Measurements from ENCODE around the gene ZBTB40. TPM values are rescaled to one million over a fixed set of nuclear protein-coding genes. Genes with fewer than 3 reads are reported as not detected.

Gene ZBTB40
- total RNA-seq, 1 experiment from 2014 or later: 16.3 TPM

DNA sequence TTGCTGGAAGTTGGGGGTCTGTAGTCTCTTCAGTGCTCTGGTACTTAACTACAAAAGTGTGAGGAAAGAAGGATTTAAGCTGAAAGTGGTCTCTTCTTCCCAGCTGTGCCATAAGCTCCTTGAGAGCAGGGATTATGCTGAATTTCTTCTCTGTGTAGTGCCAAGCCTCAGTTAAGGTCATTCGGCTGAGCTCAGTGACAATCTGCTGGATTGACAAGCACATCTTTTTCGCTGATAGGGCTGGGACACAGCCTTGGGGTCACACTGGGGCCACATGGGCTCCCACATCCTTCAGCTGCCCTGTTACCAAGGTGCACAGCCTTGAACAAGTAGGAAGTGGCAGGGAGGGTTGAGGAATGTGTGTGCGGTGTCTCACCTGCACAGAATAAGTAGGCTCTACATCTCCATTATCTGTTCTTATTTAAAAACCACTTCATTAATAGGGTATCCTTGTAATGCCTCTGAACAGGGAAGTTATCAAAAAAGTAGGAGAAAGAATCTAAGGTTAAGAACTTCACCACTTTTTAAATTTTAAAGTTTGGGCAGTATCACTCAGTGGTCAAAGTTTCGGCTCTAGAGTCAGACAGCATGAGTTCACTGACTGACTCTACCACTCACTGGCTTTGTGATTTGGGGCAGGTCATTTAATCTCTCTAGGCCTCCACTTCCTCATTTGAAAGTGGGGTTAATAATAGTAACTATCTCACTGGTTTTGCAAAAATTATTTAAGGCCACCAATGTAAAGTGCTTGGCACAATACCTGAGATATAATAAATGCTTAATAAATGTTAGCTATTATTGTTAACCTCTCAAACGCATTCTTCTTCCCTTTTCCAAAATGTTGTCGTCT lies 10.3 kb downstream of the ZBTB40 start:
- no peak overlapping the region for H3T11ph ChIP-seq (ENCODE audit: low read length)
- Mint-ChIP-seq H3K36me3 (ENCODE audit: insufficient read depth in 1 of 3, low read depth in 3 of 3) (no peaks in the 10 kb centered on the region), H3K4me3 (no peak overlapping the region), H3K9me3 (no peaks in the 10 kb centered on the region), H3K4me1 (peaks cover 18 to 21% of the 10 kb centered on the region in 2 experiments), H3K27me3 (ENCODE audit: low read depth) (no peaks in the 10 kb centered on the region), H3K27ac (peak overlapping the region in 1 of 3 experiments; percentile 8; a peak in 2 of 7 replicates)
- DNase-seq: no peak
- H3K9me3 ChIP-seq (ENCODE audit: control insufficient read depth, low read depth, low read length): no peaks in the 10 kb centered on the region
- WGBS (ENCODE audit: extremely low coverage, insufficient read length, low lambda C conversion rate): no CpG with 5 or more reads among the region's 6 CpGs
- H4K8ac ChIP-seq (replicated peaks; ENCODE audit: insufficient read length, low read depth, low read length): no peak overlapping the region
- H4K5ac ChIP-seq (ENCODE audit: insufficient read length, low read depth, low read length): no peak overlapping the region
- no peak overlapping the region for H3K56ac ChIP-seq (ENCODE audit: insufficient read length, low read depth, low read length)
- H3K23me2 ChIP-seq (ENCODE audit: insufficient read length, low read depth, low read length, poor library complexity, severe bottlenecking): no peaks in the 10 kb centered on the region
- no peak overlapping the region for H4K91ac ChIP-seq (ENCODE audit: insufficient read length, low read depth, low read length)
- H3K4ac ChIP-seq (ENCODE audit: low read depth, low read length): no peak overlapping the region
- H3K79me2 ChIP-seq (ENCODE audit: insufficient read depth, low read length): no peaks in the 10 kb centered on the region; the same call in 1 of the 2 replicates
- H2BK15ac ChIP-seq (ENCODE audit: low read depth, low read length): no peak overlapping the region
- no peaks in the 10 kb centered on the region for H3K79me1 ChIP-seq (ENCODE audit: insufficient read depth, low read depth, low read length, poor library complexity, severe bottlenecking)
- H3K14ac ChIP-seq (ENCODE audit: insufficient read depth, low read length): no peak overlapping the region
- H3K23ac ChIP-seq (ENCODE audit: insufficient read length, low read depth, low read length): no peak overlapping the region
- H3K27ac ChIP-seq (ENCODE audit: insufficient read length, low read depth, low read length): no peak overlapping the region
- H3K4me1 ChIP-seq (ENCODE audit: insufficient read depth, low read length): no peaks in the 10 kb centered on the region
- no peaks in the 10 kb centered on the region for H4K20me1 ChIP-seq (ENCODE audit: control insufficient read depth, insufficient read depth, insufficient read length)
- H2BK120ac ChIP-seq (ENCODE audit: low read depth, low read length, poor library complexity, severe bottlenecking): no peak overlapping the region
- H2BK12ac ChIP-seq (ENCODE audit: insufficient read length, low read depth, low read length): no peak overlapping the region
- TF ChIP-seq, protein P1, sequence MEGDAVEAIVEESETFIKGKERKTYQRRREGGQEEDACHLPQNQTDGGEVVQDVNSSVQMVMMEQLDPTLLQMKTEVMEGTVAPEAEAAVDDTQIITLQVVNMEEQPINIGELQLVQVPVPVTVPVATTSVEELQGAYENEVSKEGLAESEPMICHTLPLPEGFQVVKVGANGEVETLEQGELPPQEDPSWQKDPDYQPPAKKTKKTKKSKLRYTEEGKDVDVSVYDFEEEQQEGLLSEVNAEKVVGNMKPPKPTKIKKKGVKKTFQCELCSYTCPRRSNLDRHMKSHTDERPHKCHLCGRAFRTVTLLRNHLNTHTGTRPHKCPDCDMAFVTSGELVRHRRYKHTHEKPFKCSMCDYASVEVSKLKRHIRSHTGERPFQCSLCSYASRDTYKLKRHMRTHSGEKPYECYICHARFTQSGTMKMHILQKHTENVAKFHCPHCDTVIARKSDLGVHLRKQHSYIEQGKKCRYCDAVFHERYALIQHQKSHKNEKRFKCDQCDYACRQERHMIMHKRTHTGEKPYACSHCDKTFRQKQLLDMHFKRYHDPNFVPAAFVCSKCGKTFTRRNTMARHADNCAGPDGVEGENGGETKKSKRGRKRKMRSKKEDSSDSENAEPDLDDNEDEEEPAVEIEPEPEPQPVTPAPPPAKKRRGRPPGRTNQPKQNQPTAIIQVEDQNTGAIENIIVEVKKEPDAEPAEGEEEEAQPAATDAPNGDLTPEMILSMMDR (conservative IDR thresholded peaks at IDR 0.05): no peak
- H3K4me2 ChIP-seq (ENCODE audit: insufficient read depth, insufficient read length, low read length): no peak overlapping the region
- H2BK20ac ChIP-seq (ENCODE audit: low read depth, low read length, poor library complexity, severe bottlenecking): no peak overlapping the region
- H3K27me3 ChIP-seq (ENCODE audit: insufficient read depth, low read length): no peaks in the 10 kb centered on the region; the same call in 1 of the 2 replicates
- no peak overlapping the region for H2AK5ac ChIP-seq (ENCODE audit: insufficient read length, low read length)
- H2AFZ ChIP-seq (ENCODE audit: low read length): no peak overlapping the region
- no peak overlapping the region for H3K9ac ChIP-seq (ENCODE audit: extremely low read depth, insufficient read length, low read length)
- no peak overlapping the region for H2BK5ac ChIP-seq (ENCODE audit: insufficient read length, low read length)
- no peak overlapping the region for H3K18ac ChIP-seq (ENCODE audit: insufficient read length, low read depth, low read length)
